Ascending aorta (tissue), 2 donors: ENCODE data around the gene RPL7A. TPM values are rescaled to one million over a fixed set of nuclear protein-coding genes. Genes with fewer than 3 reads are reported as not detected.

ENCODE experiments used
- DNase-seq, 2 donors: peaks; one replicate each; pipeline ENCODE4 v3.0.0-alpha.2; 2019; ENCODE audit warnings: low spot score in 2 of 2
- H3K27ac ChIP-seq, 2 donors: fragments of 200-600 bp; sonication (generic); one replicate each; pipeline ENCODE4 v1.5.1; 2016 to 2017; ENCODE audit warnings: mild to moderate bottlenecking in 1 of 2
- H3K27me3 ChIP-seq: fragments of 200-600 bp; sonication (generic); one replicate; pipeline ENCODE4 v1.5.1; 2017
- H3K36me3 ChIP-seq, 2 donors: fragments of 200-600 bp; sonication (generic); one replicate each; pipeline ENCODE4 v1.5.1; 2016
- H3K4me1 ChIP-seq, 2 donors: fragments of 200-600 bp; sonication (generic); one replicate each; pipeline ENCODE4 v1.5.1; 2016 to 2017; ENCODE audit warnings: mild to moderate bottlenecking in 1 of 2
- H3K4me3 ChIP-seq, 2 donors: fragments of 200-600 bp; sonication (generic); one replicate each; pipeline ENCODE4 v1.5.1; 2016 to 2017; ENCODE audit warnings: mild to moderate bottlenecking in 1 of 2
- H3K9me3 ChIP-seq, 2 donors: fragments of 200-600 bp; sonication (generic); one replicate each; pipeline ENCODE4 v1.5.1; 2016
- CTCF ChIP-seq, 3 experiments: fragments of 200-600 bp in 2 of 3; fragments of 450-650 bp in 1 of 3; sonication (generic) in 2 of 3; IDR thresholded peaks; one replicate each; pipeline ENCODE4 v1.5.1; 2016 to 2019; ENCODE audit warnings: antibody characterized with exemption in 3 of 3, mild to moderate bottlenecking in 1 of 3, moderate library complexity in 1 of 3
- intact Hi-C: fragments of 100-400 bp; cut with DNase I; formaldehyde crosslinking; loops from one replicate; pipeline ENCODE4 v1.15.1; 2023
- total RNA-seq: library from RNA; depleted of rRNA; stranded (reverse); fragments of >200 nt; gene quantifications from one replicate; pipeline ENCODE4 v1.1.0, GENCODE V29; 2016

RPL7A gene
- total RNA-seq, 1 donor from 2014 or later = 1,203 TPM

GRCh38 chr9:133361507-133362092 lies 13.6 kb downstream of the RPL7A start:
- Histone ChIP-seq H3K27me3 (no peaks in the 10 kb centered on the region), H3K4me1 (peaks cover 3 to 6% of the 10 kb centered on the region in 2 donors), H3K36me3 (peaks cover 47 to 66% of the 10 kb centered on the region in 2 donors), H3K4me3 (no peak overlapping the region), H3K9me3 (no peaks in the 10 kb centered on the region), H3K27ac (no peak overlapping the region)
- intact Hi-C loops = no loop called here
- no peak for DNase-seq
- no peak for TF ChIP-seq CTCF (IDR thresholded peaks at IDR 0.05)

GRCh38 chr9:133362359-133363044 lies 14.5 kb downstream of the RPL7A start:
- DNase-seq = no peak
- intact Hi-C loops = no loop called here
- Histone ChIP-seq H3K4me3 (no peak overlapping the region), H3K36me3 (peaks cover 55 to 73% of the 10 kb centered on the region in 2 donors), H3K27ac (no peak overlapping the region), H3K9me3 (no peaks in the 10 kb centered on the region), H3K4me1 (no peaks in the 10 kb centered on the region), H3K27me3 (no peaks in the 10 kb centered on the region)
- no peak for TF ChIP-seq CTCF (IDR thresholded peaks at IDR 0.05)

GRCh38 chr9:133366435-133366834 lies 18.4 kb downstream of the RPL7A start:
- intact Hi-C loops = no loop called here
- no peaks in the 10 kb centered on the region for H3K27me3 ChIP-seq
- no peaks in the 10 kb centered on the region for H3K9me3 ChIP-seq
- no peak for TF ChIP-seq CTCF (IDR thresholded peaks at IDR 0.05)
- H3K27ac ChIP-seq = no peak overlapping the region
- H3K36me3 ChIP-seq = peaks cover 55 to 74% of the 10 kb centered on the region in 2 donors
- H3K4me1 ChIP-seq = peaks cover 0 to 20% of the 10 kb centered on the region in 2 donors
- no peak for DNase-seq
- H3K4me3 ChIP-seq = no peak overlapping the region

- Histone ChIP-seq H3K4me3 (no peak overlapping the region), H3K27me3 (no peaks in the 10 kb centered on the region), H3K27ac (no peak overlapping the region), H3K36me3 (peaks cover 50 to 68% of the 10 kb centered on the region in 2 donors), H3K9me3 (no peaks in the 10 kb centered on the region), H3K4me1 (peaks cover 0 to 27% of the 10 kb centered on the region in 2 donors)
- no peak for TF ChIP-seq CTCF (IDR thresholded peaks at IDR 0.05)
- intact Hi-C loops = no loop called here
- no peak for DNase-seq
Observed at GRCh38 chr9:133367221-133367620, 19.2 kb downstream of the RPL7A start.

- Histone ChIP-seq H3K36me3 (peaks cover 46 to 68% of the 10 kb centered on the region in 2 donors), H3K9me3 (no peaks in the 10 kb centered on the region), H3K27me3 (no peaks in the 10 kb centered on the region), H3K27ac (no peak overlapping the region), H3K4me3 (no peak overlapping the region), H3K4me1 (peaks cover 0 to 31% of the 10 kb centered on the region in 2 donors)
- no peak for DNase-seq
- intact Hi-C loops = no loop called here
- no peak for TF ChIP-seq CTCF (IDR thresholded peaks at IDR 0.05)
Observed at GRCh38 chr9:133367778-133368177, 19.8 kb downstream of the RPL7A start.
